Sigmoid colon (tissue), 7 donors: ENCODE results near the gene MGAT5. TPM values are rescaled to one million over a fixed set of nuclear protein-coding genes. Genes with fewer than 3 reads are reported as not detected.

Experiments
- DNase-seq: peaks from one replicate; pipeline ENCODE4 v3.0.0-alpha.2; 2019
- H3K27ac ChIP-seq, 4 donors: fragments of 200-600 bp; sonication (generic); one replicate each; pipeline ENCODE4 v1.5.1; 2016 to 2019; ENCODE audit warnings: mild to moderate bottlenecking in 1 of 4
- H3K27me3 ChIP-seq, 3 donors: fragments of 200-600 bp; sonication (generic); one replicate each; pipeline ENCODE4 v1.5.1; 2019; ENCODE audit warnings: mild to moderate bottlenecking in 1 of 3
- H3K36me3 ChIP-seq, 4 donors: fragments of 200-600 bp; sonication (generic); one replicate each; pipeline ENCODE4 v1.5.1; 2016 to 2019
- H3K4me1 ChIP-seq, 4 donors: fragments of 200-600 bp; sonication (generic); one replicate each; pipeline ENCODE4 v1.5.1; 2017 to 2019
- H3K4me3 ChIP-seq, 4 donors: fragments of 200-600 bp; sonication (generic); one replicate each; pipeline ENCODE4 v1.5.1; 2017 to 2019; ENCODE audit warnings: mild to moderate bottlenecking in 2 of 4, moderate library complexity in 1 of 4
- H3K9me3 ChIP-seq, 4 donors: fragments of 200-600 bp in 3 of 4; sonication (generic) in 3 of 4; one replicate each; pipeline versions ENCODE4 v1.5.1 to v1.6.1; 2013 to 2019
- EP300 ChIP-seq, 4 donors: sonication (generic); formaldehyde crosslinking; IDR thresholded peaks; one replicate each; pipeline ENCODE4 v1.6.1; 2017; ENCODE audit warnings: antibody characterized with exemption in 4 of 4
- POLR2A ChIP-seq, 2 donors: fragments of 450-650 bp; IDR thresholded peaks; one replicate each; pipeline ENCODE4 v1.6.1; 2016; ENCODE audit warnings: antibody characterized with exemption in 2 of 2, mild to moderate bottlenecking in 2 of 2, moderate library complexity in 2 of 2
- POLR2AphosphoS5 ChIP-seq, 4 donors: sonication (generic); formaldehyde crosslinking; IDR thresholded peaks; one replicate each; pipeline ENCODE4 v1.6.1; 2017; ENCODE audit warnings: antibody characterized with exemption in 4 of 4
- WGBS, 2 donors: extraction: QIAGEN DNeasy Blood & Tissue Kit; methylation state at CpG; one replicate each; pipeline ENCODE4 v1.1.7; 2013; 5-methylcytosine and 5-hydroxymethylcytosine counted together
- intact Hi-C: fragments of 100-400 bp; cut with DNase I; formaldehyde crosslinking; loops from one replicate; pipeline ENCODE4 v1.15.1; 2023
- polyA plus RNA-seq, 3 donors: library from polyadenylated mRNA; stranded (reverse); fragments of 200-250 nt; gene quantifications; one replicate each; pipeline ENCODE4 v1.2.3, GENCODE V29; 2013
- total RNA-seq, 4 donors: library from RNA; depleted of rRNA; stranded (reverse); fragments of >200 nt; gene quantifications; one replicate each; pipeline ENCODE4 v1.1.0, GENCODE V29; 2016
- TF ChIP-seq, protein P1 (sequence below), 4 experiments: fragments of 450-650 bp in 3 of 4; fragments of 200-600 bp in 1 of 4; IDR thresholded peaks; one replicate each; pipeline ENCODE4 v1.5.1; 2016 to 2019; ENCODE audit warnings: antibody characterized with exemption in 4 of 4, mild to moderate bottlenecking in 3 of 4, moderate library complexity in 2 of 4
- donor health status: healthy with polysubstance abuse.
- donor health status: Bipolar disorder and iron deficiency.
- donor health status: healthy.

MGAT5 gene
- total and polyA plus RNA-seq, 7 donors, result 3.0 to 42.4 (median 30.3) TPM

DNA sequence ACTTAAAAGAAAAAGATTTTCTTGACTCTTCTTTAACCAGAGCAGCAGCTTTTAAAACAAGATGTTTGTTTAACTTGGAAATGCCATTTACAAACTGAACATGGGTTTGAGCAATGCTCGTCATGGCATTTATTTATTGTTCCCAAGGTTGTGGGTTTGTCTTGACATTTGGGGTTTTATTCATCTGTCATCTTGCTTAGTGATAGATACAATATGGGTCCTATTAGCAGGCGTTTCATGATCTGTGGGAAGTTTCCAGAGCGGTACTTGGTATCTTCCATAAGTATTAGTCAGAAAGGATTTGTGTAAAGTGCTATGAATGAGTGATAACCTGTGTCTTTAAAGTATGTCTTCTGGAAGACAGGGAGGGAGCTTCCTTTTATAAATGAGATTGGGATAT lies 29.9 kb upstream of the MGAT5 start:
- H3K27ac ChIP-seq, result no peak overlapping the region
- no peak for TF ChIP-seq POLR2AphosphoS5 (IDR thresholded peaks at IDR 0.05)
- TF ChIP-seq, protein P1, sequence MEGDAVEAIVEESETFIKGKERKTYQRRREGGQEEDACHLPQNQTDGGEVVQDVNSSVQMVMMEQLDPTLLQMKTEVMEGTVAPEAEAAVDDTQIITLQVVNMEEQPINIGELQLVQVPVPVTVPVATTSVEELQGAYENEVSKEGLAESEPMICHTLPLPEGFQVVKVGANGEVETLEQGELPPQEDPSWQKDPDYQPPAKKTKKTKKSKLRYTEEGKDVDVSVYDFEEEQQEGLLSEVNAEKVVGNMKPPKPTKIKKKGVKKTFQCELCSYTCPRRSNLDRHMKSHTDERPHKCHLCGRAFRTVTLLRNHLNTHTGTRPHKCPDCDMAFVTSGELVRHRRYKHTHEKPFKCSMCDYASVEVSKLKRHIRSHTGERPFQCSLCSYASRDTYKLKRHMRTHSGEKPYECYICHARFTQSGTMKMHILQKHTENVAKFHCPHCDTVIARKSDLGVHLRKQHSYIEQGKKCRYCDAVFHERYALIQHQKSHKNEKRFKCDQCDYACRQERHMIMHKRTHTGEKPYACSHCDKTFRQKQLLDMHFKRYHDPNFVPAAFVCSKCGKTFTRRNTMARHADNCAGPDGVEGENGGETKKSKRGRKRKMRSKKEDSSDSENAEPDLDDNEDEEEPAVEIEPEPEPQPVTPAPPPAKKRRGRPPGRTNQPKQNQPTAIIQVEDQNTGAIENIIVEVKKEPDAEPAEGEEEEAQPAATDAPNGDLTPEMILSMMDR (IDR thresholded peaks at IDR 0.05), result no peak
- TF ChIP-seq POLR2A (IDR thresholded peaks at IDR 0.05), result no peak
- no peak for TF ChIP-seq EP300 (IDR thresholded peaks at IDR 0.05)
- no peaks in the 10 kb centered on the region for H3K36me3 ChIP-seq
- DNase-seq, result no peak
- 78 to 81% methylated on average over 3 of the region's 3 CpGs for WGBS, 2 donors
- intact Hi-C loops, result no loop called here
- no peak overlapping the region for H3K4me3 ChIP-seq
- H3K27me3 ChIP-seq, result no peaks in the 10 kb centered on the region
- peaks cover 0 to 5% (median 0%) of the 10 kb centered on the region in 4 donors for H3K9me3 ChIP-seq
- H3K4me1 ChIP-seq, result peaks cover 0 to 21% (median 6%) of the 10 kb centered on the region in 4 donors

DNA sequence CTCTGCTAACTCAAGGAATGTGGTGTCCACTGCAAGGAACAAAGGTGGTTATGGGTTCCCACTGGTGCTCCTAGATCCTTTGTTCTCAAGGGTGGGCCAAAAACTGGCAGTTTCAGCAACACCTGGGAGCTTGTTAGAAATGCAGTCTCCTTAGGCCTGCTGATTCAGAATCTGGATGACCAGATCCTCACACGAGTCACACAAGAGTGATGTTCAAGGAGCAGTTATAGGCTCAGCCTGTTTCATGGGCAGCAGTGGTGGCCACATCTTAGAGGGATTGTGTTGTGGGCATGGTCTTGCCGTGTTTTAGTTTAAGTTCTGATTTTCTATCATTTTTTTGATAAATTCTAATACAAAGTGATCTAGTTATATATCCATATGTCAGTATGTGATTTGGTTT lies 28.7 kb upstream of the MGAT5 start:
- intact Hi-C loops, result no loop called here

DNA sequence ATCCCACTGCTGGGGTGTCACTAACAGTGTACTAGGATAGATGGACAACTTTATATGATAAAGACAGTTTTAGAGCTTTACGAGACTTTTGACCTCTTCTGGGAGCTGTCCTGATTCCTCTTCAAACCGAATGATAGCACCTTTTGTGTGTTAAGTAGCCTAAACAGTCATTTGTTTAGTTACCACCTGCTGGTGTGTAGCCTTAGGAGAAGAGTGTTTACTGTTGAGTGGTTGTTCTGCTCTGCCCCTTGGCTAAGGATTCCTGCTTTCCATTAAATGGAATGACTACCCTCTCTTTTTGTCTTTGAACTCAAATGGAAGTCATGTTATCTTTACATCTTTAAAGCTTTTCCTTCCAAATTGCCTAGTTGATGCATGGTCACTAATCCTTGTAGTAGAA lies 28.0 kb upstream of the MGAT5 start:
- 53 to 82% methylated on average over 2 of the region's 2 CpGs for WGBS, 2 donors
- Histone ChIP-seq H3K27me3 (no peaks in the 10 kb centered on the region), H3K27ac (no peak overlapping the region), H3K9me3 (peaks cover 0 to 5% (median 0%) of the 10 kb centered on the region in 4 donors), H3K4me1 (peaks cover 0 to 3% (median 0%) of the 10 kb centered on the region in 4 donors), H3K4me3 (no peak overlapping the region), H3K36me3 (no peaks in the 10 kb centered on the region)
- TF ChIP-seq EP300 (IDR thresholded peaks at IDR 0.05) (no peak), POLR2AphosphoS5 (IDR thresholded peaks at IDR 0.05) (no peak), POLR2A (IDR thresholded peaks at IDR 0.05) (no peak)
- TF ChIP-seq, protein P1 (IDR thresholded peaks at IDR 0.05), result no peak
- DNase-seq, result no peak
- intact Hi-C loops, result no loop called here

More for the DNA sequence above, 28.7 kb upstream of the MGAT5 start:
- Histone ChIP-seq H3K4me1 (peaks cover 0 to 10% (median under 1%) of the 10 kb centered on the region in 4 donors), H3K36me3 (no peaks in the 10 kb centered on the region), H3K27ac (no peak overlapping the region), H3K27me3 (no peaks in the 10 kb centered on the region), H3K4me3 (no peak overlapping the region), H3K9me3 (peaks cover 0 to 5% (median 0%) of the 10 kb centered on the region in 4 donors)
- no peak for TF ChIP-seq EP300 (IDR thresholded peaks at IDR 0.05)
- TF ChIP-seq POLR2AphosphoS5 (IDR thresholded peaks at IDR 0.05), result no peak
- TF ChIP-seq POLR2A (IDR thresholded peaks at IDR 0.05), result no peak
- TF ChIP-seq, protein P1 (IDR thresholded peaks at IDR 0.05), result no peak
- DNase-seq, result no peak
- 94 to 95% methylated on average over 2 of the region's 2 CpGs for WGBS, 2 donors

DNA sequence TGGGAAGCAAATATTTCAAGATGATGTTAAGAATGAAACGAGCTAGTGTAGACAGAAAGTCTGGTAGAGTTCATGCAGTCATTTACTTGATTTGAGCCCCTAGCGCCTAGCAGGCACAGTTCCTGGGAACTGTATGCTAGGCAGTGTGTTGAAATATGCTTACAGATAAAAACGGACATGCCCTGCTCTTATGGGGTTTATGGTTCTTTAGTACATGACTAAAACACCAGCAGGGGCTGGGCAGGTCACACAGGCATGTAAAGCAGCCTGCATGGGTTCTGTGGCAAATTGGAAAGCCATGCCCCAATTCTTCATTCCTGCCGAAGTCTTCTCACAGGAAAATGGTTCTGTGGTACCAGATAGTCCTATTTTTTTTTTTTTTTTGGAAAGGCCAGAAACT lies 27.3 kb upstream of the MGAT5 start:
- intact Hi-C loops, result no loop called here
- no peak for DNase-seq
- no peak overlapping the region for H3K27ac ChIP-seq
- peaks cover 0 to under 1% (median 0%) of the 10 kb centered on the region in 4 donors for H3K4me1 ChIP-seq
- 67 to 68% methylated on average over 4 of the region's 4 CpGs for WGBS, 2 donors
- no peaks in the 10 kb centered on the region for H3K27me3 ChIP-seq
- peaks cover 0 to 5% (median 0%) of the 10 kb centered on the region in 4 donors for H3K9me3 ChIP-seq
- H3K36me3 ChIP-seq, result no peaks in the 10 kb centered on the region
- H3K4me3 ChIP-seq, result no peak overlapping the region
- TF ChIP-seq, protein P1 (IDR thresholded peaks at IDR 0.05), result no peak
- TF ChIP-seq POLR2A (IDR thresholded peaks at IDR 0.05), result no peak
- no peak for TF ChIP-seq POLR2AphosphoS5 (IDR thresholded peaks at IDR 0.05)
- TF ChIP-seq EP300 (IDR thresholded peaks at IDR 0.05), result no peak

DNA sequence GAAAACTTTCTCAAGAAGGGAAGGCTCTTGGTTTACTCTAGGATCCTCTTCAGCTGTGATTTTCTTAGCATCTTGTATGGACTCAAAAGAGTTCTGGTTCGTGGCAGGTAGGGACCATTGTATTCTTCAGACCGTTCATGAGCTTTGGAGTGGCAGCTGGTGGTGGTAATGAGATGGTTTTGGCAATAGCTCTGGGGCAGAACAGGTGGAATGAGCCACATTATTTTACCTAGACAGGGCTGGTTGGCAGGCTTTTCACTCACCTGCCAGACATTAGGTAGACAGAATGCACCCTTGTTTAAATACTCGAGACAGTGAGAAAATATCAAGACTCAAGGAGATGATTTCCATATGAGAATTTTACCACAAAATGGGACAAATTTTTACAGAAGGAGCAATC lies 26.2 kb upstream of the MGAT5 start:
- WGBS, 2 donors, result 67 to 94% methylated on average over 3 of the region's 3 CpGs
- H3K27ac ChIP-seq, result no peak overlapping the region
- no peaks in the 10 kb centered on the region for H3K27me3 ChIP-seq
- H3K4me1 ChIP-seq, result peaks cover 0 to 9% (median under 1%) of the 10 kb centered on the region in 4 donors
- DNase-seq, result no peak
- no peaks in the 10 kb centered on the region for H3K36me3 ChIP-seq
- TF ChIP-seq POLR2AphosphoS5 (IDR thresholded peaks at IDR 0.05) (no peak), POLR2A (IDR thresholded peaks at IDR 0.05) (no peak), EP300 (IDR thresholded peaks at IDR 0.05) (no peak)
- TF ChIP-seq, protein P1 (IDR thresholded peaks at IDR 0.05), result no peak
- no peak overlapping the region for H3K4me3 ChIP-seq
- intact Hi-C loops, result no loop called here
- peaks cover 0 to 5% (median 0%) of the 10 kb centered on the region in 4 donors for H3K9me3 ChIP-seq
